GM10248 (cell line): Measurements from ENCODE around the gene MYOZ2.

Experiments used
- CTCF ChIA-PET: fragments of 300-600 bp; sonication (Branson Sonifier 250); formaldehyde crosslinking; extraction: SDS; loops from one replicate; lab custom pipeline; 2021; ENCODE audit warnings: antibody characterized with exemption; lab: Yijun Ruan, JAX
- POLR2A ChIA-PET: fragments of 350-650 bp; sonication (Branson Sonifier 250); formaldehyde crosslinking; extraction: SDS; loops from one replicate; lab custom pipeline; 2020; ENCODE audit warnings: antibody characterized with exemption; lab: Yijun Ruan, JAX
- DNase-seq: peaks from one replicate; pipeline ENCODE4 v3.0.0; 2012; ENCODE audit errors: extremely low spot score
- TF ChIP-seq, protein P1 (sequence below): IDR thresholded peaks from 2 replicates; pipeline ENCODE4 v1.5.1; 2012; ENCODE audit warnings: mild to moderate bottlenecking, low read depth; ENCODE audit errors: extremely low read depth, missing control alignments, control extremely low read depth

MYOZ2 gene

DNA sequence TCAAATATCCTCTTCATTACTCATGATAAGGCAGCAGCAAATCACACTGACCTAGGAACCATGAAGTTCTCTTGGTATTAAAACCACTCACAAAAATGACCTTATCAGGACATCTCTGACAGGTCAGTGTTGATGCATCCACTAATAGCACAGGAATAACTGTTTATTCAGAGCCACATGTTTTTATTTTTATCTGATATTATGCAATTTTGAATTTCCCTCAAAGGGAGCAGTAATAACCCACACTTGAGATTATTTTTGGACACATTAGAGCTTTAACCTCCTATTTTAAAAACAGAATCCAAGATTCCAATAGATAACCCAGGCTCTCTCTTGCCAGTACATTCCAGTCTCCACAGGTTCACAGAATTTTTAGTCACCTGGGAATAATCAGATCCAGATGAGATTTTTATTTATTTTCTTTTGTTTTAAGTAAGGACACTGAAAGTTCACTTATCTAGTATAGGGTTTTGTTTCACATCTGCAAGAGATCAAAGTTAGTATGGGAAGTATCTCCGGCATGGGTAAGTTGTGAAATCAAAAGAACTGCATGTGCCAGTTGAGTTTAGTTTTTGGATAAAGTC is 36.3 kb upstream of the MYOZ2 start:
- no peak for DNase-seq
- POLR2A ChIA-PET, result no interaction called here
- CTCF ChIA-PET, result interaction anchor here (3.3 kb wide), 1 partner anchor 11 kb away, joined by 9 read pairs; no protein-coding TSS in a partner anchor
- TF ChIP-seq, protein P1, sequence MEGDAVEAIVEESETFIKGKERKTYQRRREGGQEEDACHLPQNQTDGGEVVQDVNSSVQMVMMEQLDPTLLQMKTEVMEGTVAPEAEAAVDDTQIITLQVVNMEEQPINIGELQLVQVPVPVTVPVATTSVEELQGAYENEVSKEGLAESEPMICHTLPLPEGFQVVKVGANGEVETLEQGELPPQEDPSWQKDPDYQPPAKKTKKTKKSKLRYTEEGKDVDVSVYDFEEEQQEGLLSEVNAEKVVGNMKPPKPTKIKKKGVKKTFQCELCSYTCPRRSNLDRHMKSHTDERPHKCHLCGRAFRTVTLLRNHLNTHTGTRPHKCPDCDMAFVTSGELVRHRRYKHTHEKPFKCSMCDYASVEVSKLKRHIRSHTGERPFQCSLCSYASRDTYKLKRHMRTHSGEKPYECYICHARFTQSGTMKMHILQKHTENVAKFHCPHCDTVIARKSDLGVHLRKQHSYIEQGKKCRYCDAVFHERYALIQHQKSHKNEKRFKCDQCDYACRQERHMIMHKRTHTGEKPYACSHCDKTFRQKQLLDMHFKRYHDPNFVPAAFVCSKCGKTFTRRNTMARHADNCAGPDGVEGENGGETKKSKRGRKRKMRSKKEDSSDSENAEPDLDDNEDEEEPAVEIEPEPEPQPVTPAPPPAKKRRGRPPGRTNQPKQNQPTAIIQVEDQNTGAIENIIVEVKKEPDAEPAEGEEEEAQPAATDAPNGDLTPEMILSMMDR, result no peak

GRCh38 chr4:119100655-119101054 is 35.0 kb upstream of the MYOZ2 start:
- ChIA-PET CTCF (interaction anchor here (1.1 kb wide), 1 partner anchor 15 kb away, joined by 3 read pairs; no protein-coding TSS in a partner anchor), POLR2A (no interaction called here)
- TF ChIP-seq, protein P1, result no peak
- DNase-seq, result no peak

GRCh38 chr4:119103263-119103662 is 32.4 kb upstream of the MYOZ2 start:
- TF ChIP-seq, protein P1, result no peak
- DNase-seq, result no peak
- CTCF ChIA-PET, result interaction anchor here (0.8 to 1.2 kb wide), 2 partner anchors 16 to 62 kb away, joined by 3 to 4 read pairs; no protein-coding TSS in a partner anchor
- POLR2A ChIA-PET, result no interaction called here

DNA sequence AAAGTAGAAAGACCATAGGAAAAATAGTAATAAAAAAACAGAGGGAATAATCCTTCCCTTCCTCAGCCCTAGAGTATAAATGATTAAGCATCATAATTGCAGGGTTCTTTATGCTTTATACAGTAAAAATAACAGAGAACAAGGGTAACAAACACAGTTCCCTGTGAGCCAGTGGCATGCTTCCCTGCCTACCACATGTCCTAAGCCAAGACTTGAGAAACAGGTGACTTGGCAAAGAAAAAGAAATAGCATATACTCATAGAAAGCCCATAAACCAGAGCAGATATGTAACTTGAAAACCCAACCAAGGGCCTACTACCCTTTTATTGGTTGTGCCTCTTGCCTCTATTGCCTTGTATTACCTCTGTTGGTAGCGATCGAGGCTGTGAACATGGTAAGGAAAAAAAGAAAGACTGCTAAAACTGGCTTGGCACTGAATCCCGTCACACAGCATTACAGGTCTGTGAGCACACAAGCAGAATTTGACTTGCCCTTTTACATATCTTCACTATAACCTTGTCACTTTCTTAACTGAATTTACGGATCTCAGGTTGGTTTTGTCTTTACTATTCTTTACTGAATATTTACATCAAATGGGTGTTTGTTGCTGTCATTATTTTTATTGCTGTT is 30.9 kb upstream of the MYOZ2 start:
- no peak for DNase-seq
- CTCF ChIA-PET, result no interaction called here
- TF ChIP-seq, protein P1, result no peak
- POLR2A ChIA-PET, result no interaction called here

- POLR2A ChIA-PET, result no interaction called here
These were observed 30.0 kb upstream of the MYOZ2 start for GRCh38 chr4:119105605-119106004.

More at GRCh38 chr4:119105605-119106004, 30.0 kb upstream of the MYOZ2 start:
- TF ChIP-seq, protein P1, result no peak
- no peak for DNase-seq
- CTCF ChIA-PET, result no interaction called here
